Measurements from ENCODE around the gene GPR55. TPM values are rescaled to one million over a fixed set of nuclear protein-coding genes. Genes with fewer than 3 reads are reported as not detected.

GPR55 gene
- polyA plus RNA-seq, 1 donor from 2014 or later: not detected

DNA sequence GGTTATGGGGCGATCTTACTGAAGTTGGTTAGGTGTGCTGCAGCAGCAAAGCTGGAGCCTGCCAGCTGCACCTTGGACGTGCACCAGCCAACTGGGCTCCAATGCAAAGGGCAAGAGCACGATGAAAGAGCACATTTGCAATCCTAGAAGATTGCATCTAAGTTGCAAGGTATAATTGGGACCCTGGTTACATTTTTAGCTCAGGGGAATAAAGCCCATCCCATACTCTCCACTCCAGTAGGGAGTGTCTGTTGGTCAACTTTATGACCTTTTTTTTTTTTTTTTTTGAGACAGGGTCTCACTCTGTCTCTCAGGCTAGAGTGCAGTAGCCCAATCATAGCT is 22.2 kb upstream of the GPR55 start:
- no peaks in the 10 kb centered on the region for H3K79me2 ChIP-seq (replicated peaks; ENCODE audit: insufficient read depth, low read length)
- H3K27ac ChIP-seq (ENCODE audit: low read length): no peak overlapping the region
- no peak overlapping the region for H3K4me3 ChIP-seq (ENCODE audit: low read length)
- H3K36me3 ChIP-seq (ENCODE audit: insufficient read depth, low read length): no peaks in the 10 kb centered on the region
- no peak overlapping the region for H3K4me2 ChIP-seq (ENCODE audit: low read length)
- no peaks in the 10 kb centered on the region for H3K27me3 ChIP-seq (ENCODE audit: insufficient read depth, low read depth, low read length)
- TF ChIP-seq, protein P1, sequence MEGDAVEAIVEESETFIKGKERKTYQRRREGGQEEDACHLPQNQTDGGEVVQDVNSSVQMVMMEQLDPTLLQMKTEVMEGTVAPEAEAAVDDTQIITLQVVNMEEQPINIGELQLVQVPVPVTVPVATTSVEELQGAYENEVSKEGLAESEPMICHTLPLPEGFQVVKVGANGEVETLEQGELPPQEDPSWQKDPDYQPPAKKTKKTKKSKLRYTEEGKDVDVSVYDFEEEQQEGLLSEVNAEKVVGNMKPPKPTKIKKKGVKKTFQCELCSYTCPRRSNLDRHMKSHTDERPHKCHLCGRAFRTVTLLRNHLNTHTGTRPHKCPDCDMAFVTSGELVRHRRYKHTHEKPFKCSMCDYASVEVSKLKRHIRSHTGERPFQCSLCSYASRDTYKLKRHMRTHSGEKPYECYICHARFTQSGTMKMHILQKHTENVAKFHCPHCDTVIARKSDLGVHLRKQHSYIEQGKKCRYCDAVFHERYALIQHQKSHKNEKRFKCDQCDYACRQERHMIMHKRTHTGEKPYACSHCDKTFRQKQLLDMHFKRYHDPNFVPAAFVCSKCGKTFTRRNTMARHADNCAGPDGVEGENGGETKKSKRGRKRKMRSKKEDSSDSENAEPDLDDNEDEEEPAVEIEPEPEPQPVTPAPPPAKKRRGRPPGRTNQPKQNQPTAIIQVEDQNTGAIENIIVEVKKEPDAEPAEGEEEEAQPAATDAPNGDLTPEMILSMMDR (IDR thresholded peaks at IDR 0.05; ENCODE audit: poor library complexity, severe bottlenecking): no peak
- no peak for TF ChIP-seq REST (IDR thresholded peaks at IDR 0.05; ENCODE audit: borderline replicate concordance)
- TF ChIP-seq EZH2 (IDR thresholded peaks at IDR 0.05; ENCODE audit: borderline replicate concordance, insufficient read depth, low read length, poor library complexity, severe bottlenecking): no peak
- no peak for TF ChIP-seq TAF1 (IDR thresholded peaks at IDR 0.05; ENCODE audit: low read depth)
- TF ChIP-seq SMC3 (conservative IDR thresholded peaks at IDR 0.05; ENCODE audit: poor library complexity): no peak
- no peak for TF ChIP-seq MXI1 (conservative IDR thresholded peaks at IDR 0.05; ENCODE audit: poor library complexity, severe bottlenecking)
- TF ChIP-seq RAD21 (conservative IDR thresholded peaks at IDR 0.05): no peak
- TF ChIP-seq POLR2AphosphoS5 (IDR thresholded peaks at IDR 0.05): no peak
- H4K20me1 ChIP-seq (ENCODE audit: insufficient read depth): no peaks in the 10 kb centered on the region
- no peaks in the 10 kb centered on the region for H3F3A ChIP-seq (ENCODE audit: insufficient read depth, low read length, poor library complexity, severe bottlenecking)
- H2AFZ ChIP-seq (ENCODE audit: low read depth, low read length): no peak overlapping the region
- H3K9me2 ChIP-seq (ENCODE audit: insufficient read depth, low read length): no peaks in the 10 kb centered on the region
- H3K9me3 ChIP-seq (ENCODE audit: low read length): no peaks in the 10 kb centered on the region
- H3K9ac ChIP-seq (ENCODE audit: low read length): no peak overlapping the region

GRCh38 chr2:230946429-230947234 is 21.6 kb upstream of the GPR55 start:
- H4K20me1 ChIP-seq (ENCODE audit: insufficient read depth): no peaks in the 10 kb centered on the region
- no peak overlapping the region for H3K27ac ChIP-seq (ENCODE audit: low read length)
- H3K9me3 ChIP-seq (ENCODE audit: low read length): no peaks in the 10 kb centered on the region
- H3K4me3 ChIP-seq (ENCODE audit: low read length): no peak overlapping the region
- no peaks in the 10 kb centered on the region for H3K36me3 ChIP-seq (ENCODE audit: insufficient read depth, low read length)
- TF ChIP-seq MXI1 (conservative IDR thresholded peaks at IDR 0.05; ENCODE audit: poor library complexity, severe bottlenecking) (no peak), EP300 (conservative IDR thresholded peaks at IDR 0.05; ENCODE audit: poor library complexity, severe bottlenecking) (no peak), RAD21 (conservative IDR thresholded peaks at IDR 0.05) (no peak), SMC3 (conservative IDR thresholded peaks at IDR 0.05; ENCODE audit: poor library complexity) (no peak), REST (IDR thresholded peaks at IDR 0.05; ENCODE audit: borderline replicate concordance) (no peak), POLR2AphosphoS5 (IDR thresholded peaks at IDR 0.05) (no peak), TAF1 (IDR thresholded peaks at IDR 0.05; ENCODE audit: low read depth) (no peak), EZH2 (IDR thresholded peaks at IDR 0.05; ENCODE audit: borderline replicate concordance, insufficient read depth, low read length, poor library complexity, severe bottlenecking) (no peak)
- TF ChIP-seq, protein P1 (IDR thresholded peaks at IDR 0.05; ENCODE audit: poor library complexity, severe bottlenecking): no peak
- no peaks in the 10 kb centered on the region for H3K9me2 ChIP-seq (ENCODE audit: insufficient read depth, low read length)
- no peaks in the 10 kb centered on the region for H3K27me3 ChIP-seq (ENCODE audit: insufficient read depth, low read depth, low read length)
- no peaks in the 10 kb centered on the region for H3K79me2 ChIP-seq (replicated peaks; ENCODE audit: insufficient read depth, low read length)
- no peak overlapping the region for H2AFZ ChIP-seq (ENCODE audit: low read depth, low read length)
- no peak overlapping the region for H3K9ac ChIP-seq (ENCODE audit: low read length)
- no peaks in the 10 kb centered on the region for H3F3A ChIP-seq (ENCODE audit: insufficient read depth, low read length, poor library complexity, severe bottlenecking)
- no peak overlapping the region for H3K4me2 ChIP-seq (ENCODE audit: low read length)

Measured in neural cell (in vitro differentiated cells).